Embryonic facial prominence (tissue), 1 donor: ENCODE data around the gene LIN28B.

ENCODE experiments used
- DNase-seq: peaks from one replicate; pipeline ENCODE4 v3.0.0-alpha.2; 2016; ENCODE audit errors: extremely low spot score

LIN28B gene

DNA sequence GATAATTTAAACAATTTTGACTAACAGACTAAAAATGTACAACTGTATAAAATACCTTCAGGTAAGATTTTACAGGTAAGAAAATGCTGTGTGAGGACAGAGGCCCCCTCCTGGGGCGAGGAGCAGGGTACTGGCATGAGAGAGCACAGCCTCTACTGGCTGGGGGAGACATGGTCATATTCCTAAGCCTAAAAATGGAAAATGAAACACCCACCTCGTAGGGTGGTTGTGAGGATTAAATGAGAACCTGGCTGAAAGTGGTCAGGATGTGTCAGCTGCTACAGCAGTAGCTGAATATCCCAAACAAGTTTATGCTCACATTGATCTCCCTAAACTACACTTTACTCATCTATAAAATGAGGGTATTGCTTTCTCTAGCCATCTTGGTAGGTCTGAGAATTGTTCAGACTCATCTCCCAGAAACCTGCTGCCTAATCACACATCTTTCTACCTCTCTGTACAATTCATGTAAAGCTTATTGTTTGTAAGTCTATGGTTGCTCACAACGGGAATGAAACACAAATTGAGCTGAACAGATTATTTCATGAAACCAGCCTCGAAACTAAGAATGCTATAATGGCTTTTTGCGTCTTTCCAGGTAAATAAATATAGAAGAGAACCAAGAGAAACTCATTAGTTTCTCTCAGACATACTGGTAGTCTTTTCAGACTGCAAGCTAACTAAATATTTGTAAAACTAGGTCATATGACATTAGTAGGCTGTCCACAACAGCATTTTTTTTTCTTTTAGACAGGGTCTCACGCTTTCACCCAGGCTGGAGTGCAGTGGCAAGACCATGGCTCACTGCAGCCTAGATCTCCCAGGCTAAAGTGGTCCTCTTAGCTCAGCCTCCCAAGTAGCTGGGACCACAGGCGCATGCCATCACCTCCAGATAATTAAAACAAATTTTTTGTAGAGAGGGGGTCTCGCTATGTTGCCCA is 153.3 kb downstream of the LIN28B start:
- DNase-seq = no peak

GRCh38 chr6:105111105-105111504 is 154.2 kb downstream of the LIN28B start:
- no peak for DNase-seq

DNA sequence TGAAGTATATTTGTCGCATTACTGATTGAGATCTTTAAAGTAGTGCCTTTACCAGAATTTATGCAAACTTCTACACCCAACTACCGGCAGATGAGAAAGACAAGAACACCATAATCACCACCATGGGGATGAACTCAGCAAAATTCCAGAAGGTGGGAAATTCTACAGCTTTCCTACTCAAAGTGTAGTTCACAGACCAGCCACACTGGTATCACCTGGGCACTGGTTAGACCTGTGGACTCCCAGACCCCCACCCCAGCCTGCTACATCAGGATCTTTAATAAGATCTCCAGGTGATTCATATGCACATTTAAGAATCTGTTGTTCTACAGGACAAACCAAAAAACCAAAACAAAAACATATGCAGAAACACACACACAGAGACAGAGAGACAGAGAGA is 155.0 kb downstream of the LIN28B start:
- no peak for DNase-seq

- no peak for DNase-seq
Measured at GRCh38 chr6:105112577-105112976, 155.7 kb downstream of the LIN28B start.

GRCh38 chr6:105113422-105113821 is 156.5 kb downstream of the LIN28B start:
- DNase-seq = no peak

- no peak for DNase-seq
Measured at GRCh38 chr6:105116150-105116549, 159.2 kb downstream of the LIN28B start.

- no peak for DNase-seq
Measured at GRCh38 chr6:105120570-105120969, 163.7 kb downstream of the LIN28B start.

- no peak for DNase-seq
Measured at GRCh38 chr6:105121981-105122380, 165.1 kb downstream of the LIN28B start.

DNA sequence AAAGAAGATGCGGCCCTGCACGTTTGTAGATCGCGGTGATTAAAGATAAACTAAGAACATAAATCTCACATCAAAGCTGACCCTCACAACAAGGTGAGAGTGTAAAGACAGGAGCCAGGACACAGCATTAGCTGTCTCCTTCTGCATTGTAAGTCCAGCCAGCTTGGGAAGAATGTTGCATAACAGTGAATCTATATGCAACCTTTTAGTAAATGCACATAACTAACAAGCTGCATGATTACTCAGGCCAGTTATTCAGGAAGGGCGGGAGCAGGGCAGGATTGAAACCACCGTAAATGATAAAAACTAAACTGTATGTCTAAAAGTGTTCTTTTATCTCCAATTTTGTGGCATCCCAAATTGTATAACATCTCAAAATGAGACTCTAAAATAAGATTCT is 165.8 kb downstream of the LIN28B start:
- DNase-seq = no peak
